PC-9 (cell line): ENCODE results near the gene ARID5B. TPM values are rescaled to one million over a fixed set of nuclear protein-coding genes. Genes with fewer than 3 reads are reported as not detected.

Experiments used
- BruUV-seq: library from RNA; stranded (reverse); fragments of 400-500 nt; replicated peaks from 2 replicates; lab custom pipeline; 2021; lab: Mats Ljungman, UMichigan
- CTCF ChIA-PET: fragments of 300-600 bp; sonication (Branson Sonifier 250); formaldehyde crosslinking; loops from one replicate; lab custom pipeline; 2022; ENCODE audit warnings: antibody characterized with exemption; lab: Charles Lee
- POLR2A ChIA-PET: fragments of 300-600 bp; sonication (Branson Sonifier 250); formaldehyde crosslinking; loops from one replicate; lab custom pipeline; 2022; ENCODE audit warnings: antibody characterized with exemption; ENCODE audit not compliant: unreplicated experiment; lab: Charles Lee
- DNase-seq, 2 experiments: peaks; one replicate each; pipeline versions ENCODE4 v3.0.0 to v3.0.0-alpha.2; 2015 to 2022; ENCODE audit warnings: mixed read lengths in 1 of 2
- H2AFZ ChIP-seq: fragments of 200-600 bp; sonication (generic); 2 replicates; pipeline ENCODE4 v1.8.1; 2017; ENCODE audit warnings: antibody characterized with exemption
- H3F3A ChIP-seq: fragments of 200-600 bp; sonication (generic); 2 replicates; pipeline ENCODE4 v1.8.1; 2017; ENCODE audit warnings: antibody characterized with exemption, mild to moderate bottlenecking, low read depth; ENCODE audit not compliant: insufficient read depth
- H3K27ac ChIP-seq: fragments of 200-600 bp; sonication (generic); 2 replicates; pipeline ENCODE4 v1.6.1; 2016; ENCODE audit warnings: mixed run types
- H3K27me3 ChIP-seq: fragments of 200-600 bp; sonication (generic); 2 replicates; pipeline ENCODE4 v1.6.1; 2016; ENCODE audit warnings: low read depth, mixed run types; ENCODE audit not compliant: insufficient read depth
- H3K36me3 ChIP-seq: fragments of 200-600 bp; sonication (generic); 2 replicates; pipeline ENCODE4 v1.6.1; 2016; ENCODE audit warnings: low read depth, mixed run types
- H3K4me1 ChIP-seq: fragments of 200-600 bp; sonication (generic); replicated peaks from 2 replicates; pipeline ENCODE4 v1.6.1; 2016; ENCODE audit warnings: mixed run types; ENCODE audit not compliant: insufficient read depth
- H3K4me2 ChIP-seq: fragments of 200-600 bp; sonication (generic); 2 replicates; pipeline ENCODE4 v1.6.1; 2017; ENCODE audit warnings: mixed run types
- H3K4me3 ChIP-seq: fragments of 200-600 bp; sonication (generic); 2 replicates; pipeline ENCODE4 v1.6.1; 2016; ENCODE audit warnings: mixed run types
- H3K79me2 ChIP-seq: fragments of 200-600 bp; sonication (generic); 2 replicates; pipeline ENCODE4 v1.6.1; 2017; ENCODE audit warnings: low read depth, mixed run types
- H3K9me2 ChIP-seq: fragments of 200-600 bp; sonication (generic); 2 replicates; pipeline ENCODE4 v1.8.1; 2017; ENCODE audit warnings: mild to moderate bottlenecking; ENCODE audit not compliant: insufficient read depth
- H3K9me3 ChIP-seq: fragments of 200-600 bp; sonication (generic); 2 replicates; pipeline ENCODE4 v1.8.1; 2016; ENCODE audit warnings: low read depth; ENCODE audit not compliant: insufficient read depth
- H4K20me1 ChIP-seq: fragments of 200-600 bp; sonication (generic); 2 replicates; pipeline ENCODE4 v1.8.1; 2017; ENCODE audit not compliant: insufficient read depth
- CTCF ChIP-seq: fragments of 200-600 bp; sonication (generic); conservative IDR thresholded peaks from 2 replicates; pipeline ENCODE4 v1.6.1; 2017; ENCODE audit warnings: mixed run types, antibody characterized with exemption, mild to moderate bottlenecking, moderate library complexity
- EZH2 ChIP-seq: fragments of 200-600 bp; sonication (generic); IDR thresholded peaks from 2 replicates; pipeline ENCODE4 v1.8.0; 2017; ENCODE audit warnings: antibody characterized with exemption, low read depth
- intact Hi-C: fragments of 100-400 bp; cut with micrococcal nuclease; formaldehyde crosslinking; loops from one replicate; pipeline ENCODE4 v1.10.0; 2022; ENCODE audit not compliant: unreplicated experiment
- total RNA-seq: library from RNA; stranded (reverse); gene quantifications from 2 replicates; pipeline ENCODE4 v1.2.3, GENCODE V29; 2021

Gene ARID5B
- total RNA-seq, 1 experiment from 2014 or later, result 7.4 TPM

GRCh38 chr10:61904733-61905725 lies 3.5 kb downstream of the ARID5B start:
- Histone ChIP-seq H3K9me3 (no peaks in the 10 kb centered on the region), H4K20me1 (no peaks in the 10 kb centered on the region), H2AFZ (no peak overlapping the region), H3K27ac (peak overlapping the region; percentile 43), H3K36me3 (peaks cover 8% of the 10 kb centered on the region; the same call in 1 of the 2 replicates), H3K9me2 (no peaks in the 10 kb centered on the region), H3K4me3 (peak overlapping the region; percentile 76; the same call in 1 of the 2 replicates), H3K79me2 (peaks cover 30% of the 10 kb centered on the region), H3K4me1 (peaks cover 17% of the 10 kb centered on the region), H3K4me2 (peak overlapping the region; percentile 91), H3F3A (peaks cover 40% of the 10 kb centered on the region), H3K27me3 (no peaks in the 10 kb centered on the region)
- ChIA-PET CTCF (no interaction called here), POLR2A (interaction anchor here (0.7 kb wide), 1 partner anchor 912 kb away, joined by 5 read pairs; no protein-coding TSS in a partner anchor)
- DNase-seq, result peak; percentile 22 to 81
- TF ChIP-seq CTCF (peak; percentile 34; the same call in 1 of the 2 replicates), EZH2 (no peak)
- intact Hi-C loops, result loop anchor here (5.0 to 10.0 kb wide), 6 partner anchors 173 to 1180 kb away; no protein-coding TSS in a partner anchor
- no TSS peak for BruUV-seq

GRCh38 chr10:61905837-61906561 lies 4.5 kb downstream of the ARID5B start:
- no peaks in the 10 kb centered on the region for H3K27me3 ChIP-seq
- H3F3A ChIP-seq, result peaks cover 30% of the 10 kb centered on the region
- no peak overlapping the region for H3K4me2 ChIP-seq
- intact Hi-C loops, result loop anchor here (10.0 kb wide), 1 partner anchor 1179 kb away; no protein-coding TSS in a partner anchor
- no peak overlapping the region for H3K27ac ChIP-seq
- no peak overlapping the region for H3K4me3 ChIP-seq
- BruUV-seq, result no TSS peak
- no peak overlapping the region for H2AFZ ChIP-seq
- no peaks in the 10 kb centered on the region for H3K9me3 ChIP-seq
- POLR2A ChIA-PET, result no interaction called here
- TF ChIP-seq EZH2 (no peak), CTCF (no peak)
- peaks cover 30% of the 10 kb centered on the region for H3K79me2 ChIP-seq
- H4K20me1 ChIP-seq, result no peaks in the 10 kb centered on the region
- CTCF ChIA-PET, result no interaction called here
- H3K9me2 ChIP-seq, result no peaks in the 10 kb centered on the region
- H3K4me1 ChIP-seq, result peaks cover 17% of the 10 kb centered on the region
- peaks cover 8% of the 10 kb centered on the region; the same call in 1 of the 2 replicates for H3K36me3 ChIP-seq
- no peak for DNase-seq

GRCh38 chr10:61906562-61906901 lies 5.0 kb downstream of the ARID5B start:
- ChIA-PET POLR2A (no interaction called here), CTCF (no interaction called here)
- H2AFZ ChIP-seq, result no peak overlapping the region
- intact Hi-C loops, result loop anchor here (10.0 kb wide), 1 partner anchor 1178 kb away; no protein-coding TSS in a partner anchor
- no peaks in the 10 kb centered on the region for H3K9me3 ChIP-seq
- no peak for DNase-seq
- no peak overlapping the region for H3K27ac ChIP-seq
- H3K36me3 ChIP-seq, result peaks cover 8% of the 10 kb centered on the region; the same call in 1 of the 2 replicates
- H3F3A ChIP-seq, result peaks cover 30% of the 10 kb centered on the region
- H3K4me2 ChIP-seq, result no peak overlapping the region
- TF ChIP-seq CTCF (no peak), EZH2 (no peak)
- no peaks in the 10 kb centered on the region for H4K20me1 ChIP-seq
- H3K4me1 ChIP-seq, result peaks cover 17% of the 10 kb centered on the region
- peaks cover 30% of the 10 kb centered on the region for H3K79me2 ChIP-seq
- H3K27me3 ChIP-seq, result no peaks in the 10 kb centered on the region
- no TSS peak for BruUV-seq
- H3K4me3 ChIP-seq, result no peak overlapping the region
- no peaks in the 10 kb centered on the region for H3K9me2 ChIP-seq
